Kidney (tissue), 14 donors: Measurements from ENCODE around the gene USP37. TPM values are rescaled to one million over a fixed set of nuclear protein-coding genes. Genes with fewer than 3 reads are reported as not detected.
"Not testable (repeated sequence)": the region's sequence is repeated elsewhere in the genome, so short reads cannot be mapped to it uniquely, and the experiment has no call there.

Experiments used
- DNase-seq, 5 donors: peaks; one replicate each; pipeline ENCODE4 v3.0.0-alpha.2; 2013 to 2020
- FAIRE-seq: peaks from 2 replicates; lab custom pipeline; 2012; peaks lifted over from hg19 to GRCh38; lab: Jason Lieb, UNC
- H3K27ac ChIP-seq, 2 donors: one replicate each; pipeline ENCODE4 v1.7.0; 2013; ENCODE audit warnings: low read depth in 2 of 2, low read length in 2 of 2, inconsistent platforms in 1 of 2
- H3K27me3 ChIP-seq: one replicate; pipeline ENCODE4 v1.7.1; 2013; ENCODE audit warnings: low read length, inconsistent platforms; ENCODE audit not compliant: control insufficient read depth, insufficient read depth
- H3K36me3 ChIP-seq, 3 donors: one replicate each; pipeline versions ENCODE4 v1.7.0 to v1.7.1; 2013; ENCODE audit warnings: low read length in 3 of 3, control low read depth in 1 of 3, inconsistent platforms in 1 of 3; ENCODE audit not compliant: insufficient read depth in 3 of 3, control insufficient read depth in 2 of 3
- H3K4me1 ChIP-seq, 3 donors: one replicate each; pipeline versions ENCODE4 v1.7.0 to v1.7.1; 2013; ENCODE audit warnings: low read length in 3 of 3, inconsistent platforms in 1 of 3, low read depth in 1 of 3; ENCODE audit not compliant: control insufficient read depth in 2 of 3, insufficient read depth in 2 of 3
- H3K4me3 ChIP-seq, 3 donors: one replicate each; pipeline versions ENCODE4 v1.7.0 to v1.8.1; 2013; ENCODE audit warnings: low read length in 3 of 3, control low read depth in 1 of 3, inconsistent platforms in 1 of 3
- H3K9ac ChIP-seq, 3 donors: one replicate each; pipeline versions ENCODE4 v1.7.0 to v1.7.1; 2013; ENCODE audit warnings: low read length in 3 of 3, control low read depth in 1 of 3, inconsistent platforms in 1 of 3
- H3K9me3 ChIP-seq, 3 donors: one replicate each; pipeline versions ENCODE4 v1.7.0 to v1.7.1; 2013; ENCODE audit warnings: low read length in 3 of 3, control low read depth in 1 of 3, inconsistent platforms in 1 of 3; ENCODE audit not compliant: control insufficient read depth in 2 of 3, insufficient read depth in 1 of 3
- CTCF ChIP-seq: IDR thresholded peaks from 3 replicates; pipeline ENCODE4 v1.5.1; 2012; ENCODE audit warnings: mild to moderate bottlenecking, moderate library complexity, borderline replicate concordance; ENCODE audit not compliant: insufficient read depth; ENCODE audit errors: extremely low read depth
- intact Hi-C: fragments of 100-400 bp; cut with DNase I; formaldehyde crosslinking; loops from one replicate; pipeline ENCODE4 v1.11.1; 2022
- polyA plus RNA-seq: library from polyadenylated mRNA; stranded (reverse); fragments of 350-450 nt; fragmentation: Illumina TruSeq; extraction: RNeasy Lipid Tissue Mini Kit (QIAGEN cat#74804); gene quantifications from one replicate; pipeline ENCODE4 v1.2.3, GENCODE V29; 2014; ENCODE audit warnings: low read depth, low replicate concordance; ENCODE audit not compliant: insufficient read depth
- total RNA-seq: library from RNA; stranded (reverse); fragmentation: NEBNext Ultra II Directional; extraction: Animal tissue kit (Norgen Biotek cat#: 25700); gene quantifications from one replicate; pipeline ENCODE4 v1.2.1, GENCODE V29; 2021
- donor health status: control.
- donor health status: control.
- donor health status: control.
- donor health status: control.
- donor health status: control.
- donor health status: DM: yes; HTN: yes; CAD: no.
- donor health status: Normal renal cell carcinoma (clear cell type).

Gene USP37
- total and polyA plus RNA-seq, 2 donors from 2014 or later: 1.8 to 13.5 TPM

GRCh38 chr2:218540015-218540414 lies 28.1 kb downstream of the USP37 start:
- TF ChIP-seq CTCF: no peak

GRCh38 chr2:218536804-218537494 lies 31.2 kb downstream of the USP37 start:
- FAIRE-seq (no peak), DNase-seq (no peak)
- H3K9me3 ChIP-seq: no peaks in the 10 kb centered on the region
- no peak overlapping the region for H3K4me3 ChIP-seq
- no peaks in the 10 kb centered on the region for H3K27me3 ChIP-seq
- no peak overlapping the region for H3K9ac ChIP-seq
- H3K27ac ChIP-seq: no peak overlapping the region
- no peaks in the 10 kb centered on the region for H3K4me1 ChIP-seq
- H3K36me3 ChIP-seq: peaks cover 6 to 25% (median 19%) of the 10 kb centered on the region in 3 donors
- intact Hi-C loops: no loop called here
- TF ChIP-seq CTCF: no peak

More at GRCh38 chr2:218540015-218540414, 28.1 kb downstream of the USP37 start:
- no peak for DNase-seq
- Histone ChIP-seq H3K27me3 (no peaks in the 10 kb centered on the region), H3K36me3 (peaks cover 3 to 29% (median 26%) of the 10 kb centered on the region in 3 donors), H3K4me1 (no peaks in the 10 kb centered on the region), H3K9ac (no peak overlapping the region), H3K9me3 (no peaks in the 10 kb centered on the region), H3K27ac (no peak overlapping the region), H3K4me3 (no peak overlapping the region)
- intact Hi-C loops: no loop called here
- FAIRE-seq: no peak

DNA sequence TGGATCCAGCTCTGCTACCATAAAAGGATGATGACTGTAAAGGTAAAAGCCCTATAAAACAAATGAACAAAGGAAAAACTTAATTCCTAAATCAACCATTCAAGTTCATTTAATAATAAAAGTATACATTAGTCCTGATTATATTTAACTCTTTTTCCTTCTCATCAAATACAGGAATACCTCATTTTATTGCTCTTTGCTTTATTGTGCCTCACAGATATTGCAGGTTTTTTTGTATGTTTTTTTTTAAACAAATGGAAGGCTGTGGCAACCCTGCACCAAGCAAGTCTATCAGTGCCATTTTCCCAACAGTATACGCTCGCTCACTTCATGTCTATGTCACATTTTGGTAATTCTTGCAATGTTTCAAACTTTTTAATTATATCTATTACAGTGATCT lies 38.2 kb downstream of the USP37 start:
- Histone ChIP-seq H3K9me3 (no peaks in the 10 kb centered on the region), H3K36me3 (peaks cover 7 to 28% (median 9%) of the 10 kb centered on the region in 3 donors), H3K4me1 (no peaks in the 10 kb centered on the region), H3K27ac (no peak overlapping the region), H3K4me3 (no peak overlapping the region), H3K27me3 (no peaks in the 10 kb centered on the region), H3K9ac (no peak overlapping the region)
- intact Hi-C loops: no loop called here
- no peak for FAIRE-seq
- DNase-seq: no peak
- no peak for TF ChIP-seq CTCF

GRCh38 chr2:218528409-218528808 lies 39.7 kb downstream of the USP37 start:
- H3K9ac ChIP-seq, intact Hi-C loops, DNase-seq, H3K4me1 ChIP-seq, H3K4me3 ChIP-seq, H3K27me3 ChIP-seq, H3K27ac ChIP-seq, H3K9me3 ChIP-seq, FAIRE-seq: not testable (repeated sequence)
- peaks cover 7 to 22% (median 7%) of the 10 kb centered on the region in 3 donors for H3K36me3 ChIP-seq
